ENCODE results near the gene CRBN. TPM values are rescaled to one million over a fixed set of nuclear protein-coding genes. Genes with fewer than 3 reads are reported as not detected.
A peak's percentile ranks its signal among the peaks of the same experiment; 100 is the strongest.

Gene CRBN
- total and polyA plus RNA-seq, 9 of the 15 experiments (the other 6 are each of a cell fraction or from before 2014, with no cell fraction given): 40.8 to 331 (median 57.4) TPM

DNA sequence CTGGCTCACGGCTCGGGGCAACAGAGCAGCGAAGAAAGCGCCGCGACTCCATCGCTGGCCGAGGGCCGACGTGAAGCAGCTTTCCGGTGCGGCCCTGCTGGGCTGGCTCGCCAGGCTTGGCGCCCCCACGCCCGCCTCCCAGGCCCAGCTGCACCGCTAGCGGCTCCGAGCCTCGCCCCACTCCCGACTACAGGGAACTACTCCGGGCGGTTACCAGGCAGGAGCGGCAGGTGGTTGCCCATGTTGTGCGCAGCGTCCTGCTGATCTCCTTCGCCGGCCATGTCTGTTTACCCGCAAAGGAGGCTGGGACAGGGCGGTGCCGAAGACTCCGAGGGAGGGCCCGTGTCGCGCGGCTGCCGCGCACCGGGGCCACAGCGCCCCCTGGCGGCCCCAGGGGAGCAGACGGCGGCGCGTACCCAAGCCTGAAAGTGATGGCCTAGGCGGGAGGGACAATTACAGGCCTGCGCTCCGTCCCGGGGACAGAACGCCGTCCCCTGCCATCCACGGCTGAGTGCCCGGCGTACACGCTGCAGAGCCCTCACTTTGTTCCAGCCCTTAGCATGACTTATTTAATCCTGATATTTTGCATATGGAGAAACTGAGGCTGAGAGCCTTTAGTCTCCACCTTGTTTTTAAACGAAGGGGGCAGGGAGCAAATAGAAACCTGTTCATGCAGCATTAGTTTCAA is at the start of gene CRBN (continued):
- TF ChIP-seq, protein P1, sequence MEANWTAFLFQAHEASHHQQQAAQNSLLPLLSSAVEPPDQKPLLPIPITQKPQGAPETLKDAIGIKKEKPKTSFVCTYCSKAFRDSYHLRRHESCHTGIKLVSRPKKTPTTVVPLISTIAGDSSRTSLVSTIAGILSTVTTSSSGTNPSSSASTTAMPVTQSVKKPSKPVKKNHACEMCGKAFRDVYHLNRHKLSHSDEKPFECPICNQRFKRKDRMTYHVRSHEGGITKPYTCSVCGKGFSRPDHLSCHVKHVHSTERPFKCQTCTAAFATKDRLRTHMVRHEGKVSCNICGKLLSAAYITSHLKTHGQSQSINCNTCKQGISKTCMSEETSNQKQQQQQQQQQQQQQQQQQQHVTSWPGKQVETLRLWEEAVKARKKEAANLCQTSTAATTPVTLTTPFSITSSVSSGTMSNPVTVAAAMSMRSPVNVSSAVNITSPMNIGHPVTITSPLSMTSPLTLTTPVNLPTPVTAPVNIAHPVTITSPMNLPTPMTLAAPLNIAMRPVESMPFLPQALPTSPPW (CRISPR knock-in tag; IDR thresholded peaks at IDR 0.05): 0 out of 2 replicates have a peak, but pooled peaks have one; percentile 42
- TF ChIP-seq KLF13 (tag; IDR thresholded peaks at IDR 0.05; ENCODE audit: borderline replicate concordance, low read depth) (no peak), JUND (IDR thresholded peaks at IDR 0.05; ENCODE audit: borderline replicate concordance, low read depth, low read length) (peak; percentile 75), JUND (tag; IDR thresholded peaks at IDR 0.05; ENCODE audit: borderline replicate concordance, low read depth, low read length) (no peak; the same call in 2 of the 3 replicates), TBL1XR1 (IDR thresholded peaks at IDR 0.05; ENCODE audit: low read length in 2 of 2) (peak in 1 of 2 experiments; percentile 45; a peak in 1 of 4 replicates), SIN3B (IDR thresholded peaks at IDR 0.05; ENCODE audit: low read depth) (peak; percentile 100), PYGO2 (tag; IDR thresholded peaks at IDR 0.05) (no peak), THRAP3 (IDR thresholded peaks at IDR 0.05; ENCODE audit: borderline replicate concordance) (no peak), SREBF2 (CRISPR knock-in tag; IDR thresholded peaks at IDR 0.05) (no peak), COPS2 (conservative IDR thresholded peaks at IDR 0.05) (no peak), ETV5 (CRISPR knock-in tag; IDR thresholded peaks at IDR 0.05; ENCODE audit: low read depth) (peak; percentile 57; the same call in 1 of the 2 replicates), ZNF695 (CRISPR knock-in tag; IDR thresholded peaks at IDR 0.05) (no peak), TEAD4 (IDR thresholded peaks at IDR 0.05; ENCODE audit: low read length) (no peak), TEAD4 (CRISPR knock-in tag; IDR thresholded peaks at IDR 0.05; ENCODE audit: borderline replicate concordance) (no peak), ZNF133 (CRISPR knock-in tag; IDR thresholded peaks at IDR 0.05) (no peak), HDGF (IDR thresholded peaks at IDR 0.05) (no peak), MXI1 (IDR thresholded peaks at IDR 0.05; ENCODE audit: low read depth, low read length) (no peak), FUS (optimal IDR thresholded peaks at IDR 0.05; ENCODE audit: low read depth, low read length) (peak; percentile 60), ZFP36 (IDR thresholded peaks at IDR 0.05; ENCODE audit: low read depth, low read length, partially characterized antibody) (peak; percentile 7), ZNF778 (CRISPR knock-in tag; IDR thresholded peaks at IDR 0.05) (no peak)
- TF ChIP-seq, protein P2, sequence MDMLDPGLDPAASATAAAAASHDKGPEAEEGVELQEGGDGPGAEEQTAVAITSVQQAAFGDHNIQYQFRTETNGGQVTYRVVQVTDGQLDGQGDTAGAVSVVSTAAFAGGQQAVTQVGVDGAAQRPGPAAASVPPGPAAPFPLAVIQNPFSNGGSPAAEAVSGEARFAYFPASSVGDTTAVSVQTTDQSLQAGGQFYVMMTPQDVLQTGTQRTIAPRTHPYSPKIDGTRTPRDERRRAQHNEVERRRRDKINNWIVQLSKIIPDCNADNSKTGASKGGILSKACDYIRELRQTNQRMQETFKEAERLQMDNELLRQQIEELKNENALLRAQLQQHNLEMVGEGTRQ (CRISPR knock-in tag; IDR thresholded peaks at IDR 0.05): no peak
- TF ChIP-seq, protein P3, sequence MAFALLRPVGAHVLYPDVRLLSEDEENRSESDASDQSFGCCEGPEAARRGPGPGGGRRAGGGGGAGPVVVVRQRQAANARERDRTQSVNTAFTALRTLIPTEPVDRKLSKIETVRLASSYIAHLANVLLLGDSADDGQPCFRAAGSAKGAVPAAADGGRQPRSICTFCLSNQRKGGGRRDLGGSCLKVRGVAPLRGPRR (CRISPR knock-in tag; IDR thresholded peaks at IDR 0.05): no peak
- TF ChIP-seq, protein P4, sequence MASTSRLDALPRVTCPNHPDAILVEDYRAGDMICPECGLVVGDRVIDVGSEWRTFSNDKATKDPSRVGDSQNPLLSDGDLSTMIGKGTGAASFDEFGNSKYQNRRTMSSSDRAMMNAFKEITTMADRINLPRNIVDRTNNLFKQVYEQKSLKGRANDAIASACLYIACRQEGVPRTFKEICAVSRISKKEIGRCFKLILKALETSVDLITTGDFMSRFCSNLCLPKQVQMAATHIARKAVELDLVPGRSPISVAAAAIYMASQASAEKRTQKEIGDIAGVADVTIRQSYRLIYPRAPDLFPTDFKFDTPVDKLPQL (IDR thresholded peaks at IDR 0.05; ENCODE audit: extremely low read depth, insufficient read length): no peak
- TF ChIP-seq, protein P5, sequence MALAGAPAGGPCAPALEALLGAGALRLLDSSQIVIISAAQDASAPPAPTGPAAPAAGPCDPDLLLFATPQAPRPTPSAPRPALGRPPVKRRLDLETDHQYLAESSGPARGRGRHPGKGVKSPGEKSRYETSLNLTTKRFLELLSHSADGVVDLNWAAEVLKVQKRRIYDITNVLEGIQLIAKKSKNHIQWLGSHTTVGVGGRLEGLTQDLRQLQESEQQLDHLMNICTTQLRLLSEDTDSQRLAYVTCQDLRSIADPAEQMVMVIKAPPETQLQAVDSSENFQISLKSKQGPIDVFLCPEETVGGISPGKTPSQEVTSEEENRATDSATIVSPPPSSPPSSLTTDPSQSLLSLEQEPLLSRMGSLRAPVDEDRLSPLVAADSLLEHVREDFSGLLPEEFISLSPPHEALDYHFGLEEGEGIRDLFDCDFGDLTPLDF (CRISPR knock-in tag; IDR thresholded peaks at IDR 0.05): 0 out of 2 replicates have a peak, but pooled peaks have one; percentile 41

Measured in K562 (cell line).